ENCODE data around the gene FN3K. TPM values are rescaled to one million over a fixed set of nuclear protein-coding genes. Genes with fewer than 3 reads are reported as not detected.

Gene FN3K
- total RNA-seq, 8 experiments from 2014 or later, result 1.0 to 11.3 (median 4.9) TPM

Other genes starting within 250 kb of the FN3K start
- 10 to 100 TPM; 27.6 to 63.7 (median 39.4) TPM for gene FOXK2, start 215.9 kb upstream of the FN3K start, total RNA-seq
- gene WDR45B, start 87.2 kb upstream of the FN3K start, total RNA-seq, result 10 to 100 TPM; 48.7 to 91.4 (median 64.3) TPM
- 1 to 10 TPM; 4.4 to 9.0 (median 6.8) TPM for gene RAB40B, start 36.9 kb upstream of the FN3K start, total RNA-seq
- gene FN3KRP, start 18.9 kb upstream of the FN3K start, total RNA-seq, result 10 to 100 TPM; 11.9 to 27.7 (median 17.6) TPM
- gene TBCD, start 16.4 kb downstream of the FN3K start, total RNA-seq, result 10 to 100 TPM; 27.2 to 94.3 (median 47.2) TPM
- gene ZNF750, start 104.4 kb downstream of the FN3K start, total RNA-seq, result 1 to 10 TPM in 2 of 8 experiments, under 1 TPM in 6; 0.07 to 2.5 (median 0.42) TPM

Data from motor neuron (in vitro differentiated cells).